DND-41 (cell line): ENCODE data around the gene SLC40A1.

Source experiments
- CTCF ChIP-seq: IDR thresholded peaks from 2 replicates; pipeline ENCODE4 v1.5.1; 2012; ENCODE audit warnings: borderline replicate concordance, low read length, moderate library complexity, mild to moderate bottlenecking; ENCODE audit not compliant: poor library complexity, severe bottlenecking; ENCODE audit errors: extremely low read depth
- EZH2 ChIP-seq: IDR thresholded peaks from 3 replicates; pipeline ENCODE4 v1.6.1; 2012; ENCODE audit warnings: borderline replicate concordance, low read depth, mild to moderate bottlenecking, moderate library complexity, low read length, inconsistent platforms; ENCODE audit not compliant: severe bottlenecking

GRCh38 chr2:189561371-189562038, 19.1 kb downstream of the SLC40A1 start:
- TF ChIP-seq CTCF: no peak
- no peak for TF ChIP-seq EZH2
